Lower leg skin (tissue), 4 donors: ENCODE results near the gene DLGAP5. TPM values are rescaled to one million over a fixed set of nuclear protein-coding genes. Genes with fewer than 3 reads are reported as not detected.

Experiments used
- DNase-seq, 2 donors: peaks; one replicate each; pipeline ENCODE4 v3.0.0-alpha.2; 2019; ENCODE audit warnings: low spot score in 2 of 2
- H3K4me3 ChIP-seq: fragments of 200-600 bp; sonication (generic); 2 replicates; pipeline ENCODE4 v1.5.1; 2017; ENCODE audit warnings: mild to moderate bottlenecking, low read depth; ENCODE audit not compliant: poor library complexity, severe bottlenecking
- CTCF ChIP-seq, 3 donors: fragments of 450-650 bp; IDR thresholded peaks; one replicate each; pipeline ENCODE4 v1.5.1; 2016; ENCODE audit warnings: antibody characterized with exemption in 3 of 3, mild to moderate bottlenecking in 3 of 3, moderate library complexity in 2 of 3
- POLR2A ChIP-seq, 2 donors: fragments of 450-650 bp; IDR thresholded peaks; one replicate each; pipeline ENCODE4 v1.6.1; 2016 to 2017; ENCODE audit warnings: antibody characterized with exemption in 2 of 2, mild to moderate bottlenecking in 1 of 2, moderate library complexity in 1 of 2
- WGBS, 2 donors: methylation state at CpG; one replicate each; pipeline ENCODE4 v1.1.5; 2018; 5-methylcytosine and 5-hydroxymethylcytosine counted together
- intact Hi-C: fragments of 100-400 bp; cut with DNase I; formaldehyde crosslinking; loops from one replicate; pipeline ENCODE4 v1.15.0; 2023; ENCODE audit warnings: low total_unique reads
- total RNA-seq, 4 donors: library from RNA; depleted of rRNA; stranded (reverse); fragments of >200 nt; gene quantifications; one replicate each; pipeline ENCODE4 v1.1.0, GENCODE V29; 2016

Gene DLGAP5
- total RNA-seq, 4 donors from 2014 or later = 0.53 to 2.4 (median 1.1) TPM

DNA sequence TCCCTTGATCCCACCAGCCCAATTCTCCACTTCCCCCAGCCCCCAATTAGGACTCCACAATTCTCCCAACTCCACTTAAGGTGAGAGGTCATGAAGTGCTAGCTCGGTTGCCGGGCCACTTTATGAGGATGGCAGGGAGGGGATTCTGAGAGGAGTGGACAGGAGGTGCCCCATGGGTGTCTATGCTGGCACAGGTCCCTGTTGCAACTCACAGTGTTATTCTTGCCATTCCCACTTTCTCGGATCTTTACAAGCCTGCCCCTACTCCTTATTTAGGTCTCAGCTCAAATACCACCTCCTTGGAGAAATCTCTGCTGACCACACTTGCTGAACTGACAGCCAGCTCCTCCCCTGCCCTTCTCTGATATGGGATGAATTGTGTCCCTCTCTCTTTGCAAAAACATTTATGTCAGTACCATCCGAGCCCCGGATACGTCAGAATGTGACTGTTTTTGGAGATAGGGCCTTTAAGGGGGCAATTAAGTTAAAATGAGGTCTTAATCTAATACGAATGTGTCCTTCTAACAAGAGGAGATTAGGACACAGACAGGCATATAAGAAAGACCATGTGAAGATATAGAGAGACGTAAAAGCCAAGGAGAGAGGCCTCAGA is 66.5 kb downstream of the DLGAP5 start:
- TF ChIP-seq CTCF (IDR thresholded peaks at IDR 0.05) (no peak), POLR2A (IDR thresholded peaks at IDR 0.05) (no peak)
- no peak overlapping the region for H3K4me3 ChIP-seq
- DNase-seq = no peak
- intact Hi-C loops = no loop called here
- 91 to 93% methylated on average over 8 of the region's 8 CpGs for WGBS, 2 donors

DNA sequence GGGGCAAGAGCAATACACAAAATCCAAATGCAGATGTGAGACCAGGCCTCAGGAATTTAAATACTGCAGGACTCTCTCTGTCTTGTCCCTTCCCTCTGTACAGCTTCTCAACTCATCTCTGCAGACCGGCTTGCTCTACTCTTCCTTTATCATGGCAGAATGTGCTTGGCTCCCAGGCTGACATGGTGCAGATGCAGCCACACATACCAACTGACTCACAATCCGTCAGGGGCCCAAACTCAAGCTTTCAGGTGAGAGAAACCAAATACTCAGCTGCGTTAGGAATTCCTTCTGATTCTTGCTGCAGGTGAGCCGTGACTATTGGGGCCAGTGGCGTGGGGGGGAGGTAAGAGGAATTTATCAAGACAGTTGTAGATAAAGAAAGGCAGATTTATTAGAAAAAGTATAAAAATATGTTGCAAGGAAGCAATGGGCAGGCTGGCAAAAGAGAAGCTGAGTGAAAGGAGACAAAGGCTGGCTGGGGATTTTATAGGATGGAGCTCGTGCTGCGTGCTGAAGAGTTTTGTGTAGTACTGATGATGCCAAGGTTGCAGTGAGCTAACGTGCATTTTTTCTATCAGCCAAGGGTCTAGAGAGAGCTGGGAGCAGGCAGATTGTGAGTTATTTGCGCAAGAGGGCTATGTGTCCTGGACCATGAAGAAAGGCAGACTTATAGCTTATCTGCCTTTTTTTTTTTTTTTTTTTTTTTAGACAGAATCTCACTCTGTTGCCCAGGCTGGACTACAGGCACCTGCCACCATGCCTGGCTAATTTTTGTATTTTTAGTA is 67.3 kb downstream of the DLGAP5 start:
- no peak overlapping the region for H3K4me3 ChIP-seq
- intact Hi-C loops = no loop called here
- DNase-seq = no peak
- 91 to 92% methylated on average over 9 of the region's 9 CpGs for WGBS, 2 donors
- TF ChIP-seq CTCF (IDR thresholded peaks at IDR 0.05) = no peak
- TF ChIP-seq POLR2A (IDR thresholded peaks at IDR 0.05) = no peak

- TF ChIP-seq POLR2A (IDR thresholded peaks at IDR 0.05) = no peak
- no peak for TF ChIP-seq CTCF (IDR thresholded peaks at IDR 0.05)
- H3K4me3 ChIP-seq = no peak overlapping the region
- no peak for DNase-seq
- 59 to 64% methylated on average over 8 of the region's 8 CpGs for WGBS, 2 donors
- intact Hi-C loops = no loop called here
Measured at GRCh38 chr14:55123101-55123500, 68.3 kb downstream of the DLGAP5 start.

- no peak overlapping the region for H3K4me3 ChIP-seq
- WGBS, 2 donors = 22 to 23% methylated on average over 8 of the region's 8 CpGs
- intact Hi-C loops = no loop called here
- DNase-seq = peak in 1 of 2 donors; percentile 64
- no peak for TF ChIP-seq POLR2A (IDR thresholded peaks at IDR 0.05)
- no peak for TF ChIP-seq CTCF (IDR thresholded peaks at IDR 0.05)
Measured at GRCh38 chr14:55122440-55122986, 68.9 kb downstream of the DLGAP5 start.

- no peak overlapping the region for H3K4me3 ChIP-seq
- no peak for TF ChIP-seq POLR2A (IDR thresholded peaks at IDR 0.05)
- no peak for TF ChIP-seq CTCF (IDR thresholded peaks at IDR 0.05)
- DNase-seq = no peak
- intact Hi-C loops = no loop called here
- WGBS, 2 donors = 69 to 76% methylated on average over 9 of the region's 9 CpGs
Measured at GRCh38 chr14:55121628-55122439, 69.6 kb downstream of the DLGAP5 start.
